Endothelial cell of umbilical vein (primary cell): ENCODE measurements around the gene ATOSA. TPM values are rescaled to one million over a fixed set of nuclear protein-coding genes. Genes with fewer than 3 reads are reported as not detected.

Experiments
- BruUV-seq: library from RNA; stranded (reverse); fragments of 400-500 nt; replicated peaks from 2 replicates; lab custom pipeline; 2021; lab: Mats Ljungman, UMichigan
- CTCF ChIA-PET: fragments of 300-600, 350-600 bp; sonication (Branson Sonifier 250); formaldehyde crosslinking; loops from one replicate; lab custom pipeline; 2021; ENCODE audit warnings: antibody characterized with exemption, inconsistent platforms; lab: Charles Lee
- POLR2A ChIA-PET: fragments of 300-600, 350-600 bp; sonication (Branson Sonifier 250); formaldehyde crosslinking; loops from one replicate; lab custom pipeline; 2021; ENCODE audit warnings: antibody characterized with exemption, inconsistent platforms; lab: Charles Lee
- DNase-seq: peaks from one replicate; pipeline ENCODE4 v3.0.0-alpha.2; 2011; ENCODE audit warnings: low read depth, low spot score
- FAIRE-seq: peaks from 2 replicates; lab custom pipeline; 2011; peaks lifted over from hg19 to GRCh38; lab: Jason Lieb, UNC
- H2AFZ ChIP-seq: 2 replicates; pipeline ENCODE4 v1.6.0; 2012; ENCODE audit warnings: low read depth, low read length, control low read depth, inconsistent platforms
- H3K27ac ChIP-seq: 2 replicates; pipeline ENCODE4 v1.5.1; 2011; ENCODE audit warnings: low read depth, mild to moderate bottlenecking, control low read depth, low read length, moderate library complexity; ENCODE audit not compliant: insufficient read depth
- H3K27me3 ChIP-seq, 2 experiments: 2 replicates each; pipeline versions ENCODE4 v1.6.0 to v1.6.1; 2011; ENCODE audit warnings: low read length in 2 of 2, mixed read lengths in 1 of 2; ENCODE audit not compliant: control insufficient read depth in 2 of 2, insufficient read depth in 2 of 2
- H3K36me3 ChIP-seq, 2 experiments: 2 replicates in 1 of 2; 3 replicates in 1 of 2; pipeline ENCODE4 v1.5.1; 2011; ENCODE audit warnings: low read length in 2 of 2, mild to moderate bottlenecking in 1 of 2, moderate library complexity in 1 of 2; ENCODE audit not compliant: control insufficient read depth in 2 of 2, insufficient read depth in 2 of 2; ENCODE audit errors: extremely low read depth in 1 of 2
- H3K4me1 ChIP-seq: 3 replicates; pipeline ENCODE4 v1.5.1; 2011; ENCODE audit warnings: mild to moderate bottlenecking, low read length; ENCODE audit not compliant: control insufficient read depth, insufficient read depth; ENCODE audit errors: extremely low read depth
- H3K4me2 ChIP-seq: 2 replicates; pipeline ENCODE4 v1.6.1; 2011; ENCODE audit warnings: low read length, control low read depth, mixed read lengths; ENCODE audit not compliant: insufficient read depth
- H3K4me3 ChIP-seq, 3 experiments: fragments of 200-600 bp in 1 of 3; sonication (generic), shearing (Covaris generic) in 1 of 3; replicated peaks in 1 of 3; 2 replicates each; pipeline ENCODE4 v1.5.1; 2011 to 2016; ENCODE audit warnings: control low read depth in 3 of 3, low read length in 3 of 3, mild to moderate bottlenecking in 2 of 3, inconsistent platforms in 1 of 3, low read depth in 1 of 3, moderate library complexity in 1 of 3; ENCODE audit not compliant: insufficient read depth in 1 of 3
- H3K79me2 ChIP-seq: 2 replicates; pipeline ENCODE4 v1.6.0; 2012; ENCODE audit warnings: low read length, inconsistent platforms; ENCODE audit not compliant: control insufficient read depth, insufficient read depth
- H3K9ac ChIP-seq: replicated peaks from 2 replicates; pipeline ENCODE3; 2011; ENCODE audit warnings: low read length, control low read depth; ENCODE audit not compliant: insufficient read depth; ENCODE audit errors: extremely low read depth
- H3K9me1 ChIP-seq: replicated peaks from 3 replicates; pipeline ENCODE4 v1.6.0; 2011; ENCODE audit warnings: mild to moderate bottlenecking, low read length; ENCODE audit not compliant: control insufficient read depth, insufficient read depth; ENCODE audit errors: extremely low read depth
- H3K9me3 ChIP-seq: replicated peaks from 2 replicates; pipeline ENCODE4 v1.5.1; 2012; ENCODE audit warnings: low read length, inconsistent platforms; ENCODE audit not compliant: control insufficient read depth, insufficient read depth
- H4K20me1 ChIP-seq: replicated peaks from 2 replicates; pipeline ENCODE3; 2011; ENCODE audit warnings: mild to moderate bottlenecking, low read length; ENCODE audit not compliant: control insufficient read depth, insufficient read depth; ENCODE audit errors: extremely low read depth
- CTCF ChIP-seq, 2 donors: IDR thresholded peaks; 1 replicate in 1 of 2; 2 replicates in 1 of 2; pipeline ENCODE4 v1.5.1; 2011; ENCODE audit warnings: low read length in 2 of 2, mild to moderate bottlenecking in 2 of 2, moderate library complexity in 2 of 2, control low read depth in 1 of 2, inconsistent platforms in 1 of 2, low read depth in 1 of 2; ENCODE audit not compliant: insufficient read depth in 1 of 2; ENCODE audit errors: extremely low read depth in 1 of 2
- EZH2 ChIP-seq: IDR thresholded peaks from 2 replicates; pipeline ENCODE4 v1.6.1; 2012; ENCODE audit warnings: borderline replicate concordance, low read depth, mild to moderate bottlenecking, moderate library complexity, low read length, inconsistent platforms; ENCODE audit not compliant: severe bottlenecking
- GATA2 ChIP-seq: IDR thresholded peaks from 2 replicates; pipeline ENCODE4 v1.7.0; 2011; ENCODE audit warnings: low read depth, mild to moderate bottlenecking, moderate library complexity, mixed read lengths, low read length; ENCODE audit not compliant: insufficient read length, insufficient read depth
- JUN ChIP-seq: IDR thresholded peaks from 2 replicates; pipeline ENCODE4 v1.6.1; 2011; ENCODE audit warnings: borderline replicate concordance, low read depth; ENCODE audit not compliant: insufficient read length, insufficient read depth
- MAX ChIP-seq: IDR thresholded peaks from 2 replicates; pipeline ENCODE4 v1.6.1; 2011; ENCODE audit not compliant: insufficient read depth, insufficient read length
- MYC ChIP-seq: IDR thresholded peaks from one replicate; pipeline ENCODE4 v1.6.1; 2011; ENCODE audit warnings: mild to moderate bottlenecking, low read depth, low read length
- POLR2A ChIP-seq: IDR thresholded peaks from 2 replicates; pipeline ENCODE4 v1.6.1; 2012; ENCODE audit warnings: low read depth, mild to moderate bottlenecking, control low read depth, low read length
- POLR2AphosphoS5 ChIP-seq: IDR thresholded peaks from 2 replicates; pipeline ENCODE4 v1.6.1; 2012; ENCODE audit warnings: low read depth, mild to moderate bottlenecking, control low read depth, low read length, moderate library complexity; ENCODE audit not compliant: insufficient read depth
- dilution Hi-C: fragments of 300-500 bp; cut with MboI; formaldehyde crosslinking; loops from one replicate; pipeline ENCODE4 v1.15.0; 2019; ENCODE audit warnings: low sequenced_read_pairs; ENCODE audit not compliant: extremely low pct_ligation_motif_present
- intact Hi-C: fragments of 100-400 bp; cut with micrococcal nuclease; formaldehyde crosslinking; loops from one replicate; pipeline ENCODE4 v1.10.0; 2022
- polyA plus RNA-seq, 4 experiments: library from polyadenylated mRNA; depleted of rRNA in 3 of 4; stranded (reverse) in 3 of 4; unstranded in 1 of 4; fragments of >200 nt; gene quantifications; 2 replicates each; pipeline versions ENCODE4 v1.2.1 to v1.2.3, GENCODE V29; 2011 to 2012; ENCODE audit warnings: missing spikeins in 1 of 4
- total RNA-seq: library from RNA; stranded (reverse); gene quantifications from 2 replicates; pipeline ENCODE4 v1.2.3, GENCODE V29; 2021

ATOSA gene
- total and polyA plus RNA-seq, 2 donors (not counting 3 experiments of a cell fraction or from before 2014, with no cell fraction given), result 19.4 to 41.1 TPM

- dilution Hi-C loops, result no loop called here
- peaks cover 11 to 19% of the 10 kb centered on the region in 2 experiments for H3K27me3 ChIP-seq
- ChIA-PET CTCF (no interaction called here), POLR2A (no interaction called here)
- TF ChIP-seq MYC (no peak), MAX (no peak), EZH2 (no peak), JUN (no peak), GATA2 (no peak), CTCF (IDR thresholded peaks at IDR 0.05; ENCODE audit: extremely low read depth in 1 of 2, insufficient read depth in 1 of 2, low read depth in 1 of 2, low read length in 2 of 2) (no peak), POLR2AphosphoS5 (no peak), POLR2A (no peak)
- intact Hi-C loops, result no loop called here
- H3K4me1 ChIP-seq, result peaks cover 6% of the 10 kb centered on the region
- H3K4me2 ChIP-seq, result no peak overlapping the region
- H3K79me2 ChIP-seq, result no peaks in the 10 kb centered on the region
- H3K36me3 ChIP-seq, result no peaks in the 10 kb centered on the region
- H3K4me3 ChIP-seq, result no peak overlapping the region
- no peaks in the 10 kb centered on the region for H3K9me3 ChIP-seq
- no peaks in the 10 kb centered on the region for H3K9me1 ChIP-seq
- DNase-seq, result no peak
- BruUV-seq, result no TSS peak
- no peak overlapping the region for H2AFZ ChIP-seq
- no peak overlapping the region for H3K9ac ChIP-seq
- no peak for FAIRE-seq
- no peak overlapping the region for H3K27ac ChIP-seq
- no peaks in the 10 kb centered on the region for H4K20me1 ChIP-seq
Observed at GRCh38 chr15:52682781-52683180, 3.6 kb upstream of the ATOSA start.
